Activated CD4-positive, alpha-beta T cell treated with anti-CD3 and anti-CD28 coated beads for 4 hours (primary cell): ENCODE data around the gene PPARG.
"Not testable (repeated sequence)": the region's sequence is repeated elsewhere in the genome, so short reads cannot be mapped to it uniquely, and the experiment has no call there.

Source experiments
- DNase-seq, 2 donors: peaks; one replicate each; pipeline ENCODE4 v3.0.0-alpha.2; 2020

The PPARG gene

GRCh38 chr3:12288182-12289129 lies at the start of gene PPARG:
TSS of gene PPARG (plus strand) at chr3:12289070. CDS start at chr3:12379712, 90,642 bp downstream.
- DNase-seq: no peak

GRCh38 chr3:12239301-12239700 lies 49.6 kb upstream of the PPARG start:
- no peak for DNase-seq

GRCh38 chr3:12242772-12243171 lies 46.1 kb upstream of the PPARG start:
- DNase-seq: no peak

- DNase-seq: no peak
Measured at GRCh38 chr3:12246497-12247163, 42.2 kb upstream of the PPARG start.

GRCh38 chr3:12247411-12247810 lies 41.5 kb upstream of the PPARG start:
- DNase-seq: no peak

GRCh38 chr3:12249519-12249918 lies 39.4 kb upstream of the PPARG start:
- DNase-seq: no peak

GRCh38 chr3:12252889-12253288 lies 36.0 kb upstream of the PPARG start:
- DNase-seq: no peak

GRCh38 chr3:12253516-12254343 lies 35.1 kb upstream of the PPARG start:
- DNase-seq: no peak

GRCh38 chr3:12255393-12255792 lies 33.5 kb upstream of the PPARG start:
- no peak for DNase-seq

- no peak for DNase-seq
Measured at GRCh38 chr3:12258911-12259310, 30.0 kb upstream of the PPARG start.

GRCh38 chr3:12262173-12262572 lies 26.7 kb upstream of the PPARG start:
- not testable (repeated sequence) for DNase-seq

GRCh38 chr3:12265508-12265907 lies 23.4 kb upstream of the PPARG start:
- no peak for DNase-seq

- no peak for DNase-seq
Measured at GRCh38 chr3:12266038-12266437, 22.8 kb upstream of the PPARG start.

- no peak for DNase-seq
Measured at GRCh38 chr3:12267376-12268030, 21.4 kb upstream of the PPARG start.

- no peak for DNase-seq
Measured at GRCh38 chr3:12268049-12268735, 20.7 kb upstream of the PPARG start.

GRCh38 chr3:12270976-12271375 lies 17.9 kb upstream of the PPARG start:
- no peak for DNase-seq

GRCh38 chr3:12273045-12273695 lies 15.7 kb upstream of the PPARG start:
- no peak for DNase-seq

GRCh38 chr3:12275974-12276650 lies 12.8 kb upstream of the PPARG start:
- DNase-seq: no peak

- not testable (repeated sequence) for DNase-seq
Measured at GRCh38 chr3:12276827-12277226, 12.0 kb upstream of the PPARG start.

- DNase-seq: no peak
Measured at GRCh38 chr3:12278566-12278965, 10.3 kb upstream of the PPARG start.
